ENCODE results near the gene VCPKMT. TPM values are rescaled to one million over a fixed set of nuclear protein-coding genes. Genes with fewer than 3 reads are reported as not detected.
A peak's percentile ranks its signal among the peaks of the same experiment; 100 is the strongest.
"Not testable (repeated sequence)": the region's sequence is repeated elsewhere in the genome, so short reads cannot be mapped to it uniquely, and the experiment has no call there.

VCPKMT gene
- total RNA-seq, 1 donor from 2014 or later: 9.8 TPM

DNA sequence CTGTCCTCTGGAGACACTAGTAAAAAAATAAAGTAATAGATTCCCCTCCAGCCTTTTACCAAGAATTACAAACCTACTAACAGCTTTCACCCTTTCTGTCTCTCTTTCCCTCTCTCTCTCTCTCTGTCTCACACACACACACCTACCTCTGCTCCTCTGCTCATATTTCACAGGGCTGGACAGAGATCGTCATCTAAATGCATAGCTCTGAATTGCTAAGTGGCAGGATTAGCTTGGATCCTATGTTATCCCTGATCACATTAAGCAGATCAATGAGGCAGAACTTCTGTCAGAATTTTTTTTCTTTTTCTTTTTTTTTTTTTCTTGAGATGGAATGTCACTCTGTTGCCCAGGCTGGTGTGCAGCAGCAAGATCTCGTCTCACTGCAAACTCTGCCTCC lies 22.9 kb downstream of the VCPKMT start:
- no peak for DNase-seq (ENCODE audit: low spot score in 2 of 2)
- FAIRE-seq: no peak

GRCh38 chr14:50092006-50092555 lies 24.3 kb downstream of the VCPKMT start:
- no peak for FAIRE-seq
- DNase-seq (ENCODE audit: low spot score in 2 of 2): no peak

- DNase-seq (ENCODE audit: low spot score in 2 of 2): no peak
- FAIRE-seq: no peak
These were observed 25.0 kb downstream of the VCPKMT start for GRCh38 chr14:50091240-50091913.

GRCh38 chr14:50089208-50089607 lies 27.2 kb downstream of the VCPKMT start:
- no peak for FAIRE-seq
- no peak for DNase-seq (ENCODE audit: low spot score in 2 of 2)

DNA sequence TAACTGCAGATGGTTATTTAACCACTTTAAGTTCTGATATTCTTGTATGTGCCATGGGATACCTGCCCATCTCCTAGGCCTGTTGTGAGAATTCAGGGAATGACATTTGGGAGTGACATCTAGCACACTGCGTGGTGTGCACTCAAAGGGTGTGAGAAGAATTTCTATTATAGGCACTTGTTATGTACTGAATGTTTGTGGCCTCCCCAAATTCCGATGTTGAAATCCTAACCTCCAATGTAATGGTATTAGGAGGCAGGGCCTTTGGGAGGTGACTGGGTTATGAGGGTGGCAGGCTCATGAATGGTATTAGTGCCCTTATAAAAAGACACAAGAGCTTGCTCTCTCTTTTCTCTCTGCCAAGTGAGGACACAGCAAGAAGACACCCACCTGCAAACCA lies 27.6 kb downstream of the VCPKMT start:
- FAIRE-seq: no peak
- DNase-seq (ENCODE audit: low spot score in 2 of 2): no peak

DNA sequence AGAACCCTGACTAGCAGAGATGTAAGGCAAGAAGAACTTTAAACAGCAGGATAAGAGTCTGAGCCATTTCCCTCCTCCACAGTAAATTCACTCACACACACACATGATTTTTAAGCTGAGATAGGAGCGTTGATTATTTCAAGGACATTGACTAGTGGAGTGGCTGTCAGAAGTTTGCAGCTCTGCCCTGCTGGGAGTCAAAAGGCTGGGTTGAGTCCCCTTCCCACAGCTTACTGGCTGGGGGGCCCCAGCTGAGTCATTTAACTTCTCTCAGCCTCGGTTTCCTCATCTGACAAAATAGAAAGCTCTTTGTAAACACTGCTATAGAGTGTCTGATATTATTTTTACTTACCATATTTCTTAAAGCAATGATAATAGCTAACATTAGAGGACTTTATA lies 28.3 kb downstream of the VCPKMT start:
- FAIRE-seq: no peak
- no peak for DNase-seq (ENCODE audit: low spot score in 2 of 2)

DNA sequence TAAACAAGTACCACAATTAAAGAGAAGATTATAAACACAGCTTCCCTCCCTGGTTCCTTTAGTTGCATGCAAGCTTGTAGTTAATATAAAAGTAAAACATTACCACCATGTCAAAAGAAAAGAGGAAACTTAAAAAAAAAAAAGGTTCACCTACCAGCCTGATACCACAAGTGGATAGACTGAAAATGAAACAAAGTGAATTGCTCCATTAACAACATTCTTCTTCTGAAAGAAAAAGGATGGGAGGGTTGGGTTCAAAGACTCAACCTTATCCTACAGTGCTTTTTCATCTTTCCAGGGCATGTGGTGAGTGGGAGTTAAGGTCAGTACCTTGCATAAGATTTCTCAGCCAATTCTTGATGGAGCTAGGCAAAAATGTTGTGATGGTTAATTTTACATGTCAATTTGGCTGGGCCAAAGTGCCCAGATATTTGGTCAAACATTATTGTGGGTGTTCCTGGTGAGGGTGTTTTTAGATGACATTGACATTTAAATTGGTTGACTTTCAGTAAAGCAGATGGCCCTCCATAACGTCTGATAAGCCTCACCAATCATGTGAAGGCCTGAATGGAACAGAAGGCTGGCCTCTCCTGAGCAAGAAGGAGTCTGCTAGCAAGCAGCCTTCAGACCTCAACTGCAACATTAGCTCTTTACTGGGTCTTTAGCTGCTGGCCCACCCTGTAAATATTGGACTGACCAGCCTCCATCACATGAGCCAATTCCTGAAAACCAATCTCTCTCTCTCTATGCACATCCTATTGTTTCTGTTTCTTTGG lies 28.8 kb downstream of the VCPKMT start:
- DNase-seq (ENCODE audit: low spot score in 2 of 2): no peak
- FAIRE-seq: no peak

GRCh38 chr14:50086321-50086711 lies 30.1 kb downstream of the VCPKMT start:
- no peak for DNase-seq (ENCODE audit: low spot score in 2 of 2)
- no peak for FAIRE-seq

- DNase-seq (ENCODE audit: low spot score in 2 of 2): peak in 1 of 2 donors; percentile 18
- FAIRE-seq: no peak
These were observed 30.6 kb downstream of the VCPKMT start for GRCh38 chr14:50085570-50086320.

- DNase-seq (ENCODE audit: low spot score in 2 of 2) (no peak), FAIRE-seq (no peak)
These were observed 31.7 kb downstream of the VCPKMT start for GRCh38 chr14:50084666-50085065.

DNA sequence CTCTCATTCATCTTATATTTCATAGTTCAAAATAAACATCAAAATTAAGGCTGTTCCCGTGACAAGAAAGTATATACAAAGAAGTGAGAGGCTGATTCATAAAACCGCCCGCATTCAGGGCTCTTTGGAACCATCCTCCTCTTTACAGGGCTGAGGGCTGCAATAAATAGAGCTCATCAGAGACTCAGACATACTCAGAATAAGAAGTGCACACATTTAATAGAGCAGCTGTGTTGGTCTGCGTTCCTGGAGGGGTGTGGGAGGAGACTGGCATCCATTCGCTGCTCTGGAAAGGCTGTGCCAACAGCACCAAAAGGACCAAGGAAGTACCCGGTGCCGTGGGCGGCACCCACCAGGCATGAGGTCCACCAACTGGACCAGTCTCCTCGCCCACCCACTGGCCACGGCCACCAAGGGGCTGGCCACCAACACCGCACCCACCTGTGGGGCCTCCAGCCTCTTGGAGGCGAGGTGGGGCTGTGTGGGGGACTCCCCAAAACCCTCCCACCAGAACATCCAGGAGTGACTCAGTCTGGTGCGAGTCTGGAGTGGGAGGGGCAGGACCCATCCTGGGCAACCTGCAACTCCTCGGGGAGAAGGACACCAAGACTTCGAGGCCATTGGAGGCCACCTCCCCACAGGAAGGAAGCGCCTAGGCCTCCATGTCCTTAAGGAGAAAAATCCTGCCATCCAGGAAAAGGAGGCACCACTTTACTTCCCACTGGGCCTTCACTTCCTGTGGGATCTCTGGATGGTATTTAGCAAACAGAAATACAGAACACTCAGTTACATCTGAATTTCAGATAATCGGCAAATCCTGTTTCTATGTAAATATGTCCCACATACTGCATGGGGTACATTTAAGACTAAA lies 32.7 kb downstream of the VCPKMT start:
- DNase-seq (ENCODE audit: low spot score in 2 of 2): no peak
- FAIRE-seq: no peak

- no peak for DNase-seq (ENCODE audit: low spot score in 2 of 2)
These were observed 33.4 kb downstream of the VCPKMT start for GRCh38 chr14:50082784-50083466.

DNA sequence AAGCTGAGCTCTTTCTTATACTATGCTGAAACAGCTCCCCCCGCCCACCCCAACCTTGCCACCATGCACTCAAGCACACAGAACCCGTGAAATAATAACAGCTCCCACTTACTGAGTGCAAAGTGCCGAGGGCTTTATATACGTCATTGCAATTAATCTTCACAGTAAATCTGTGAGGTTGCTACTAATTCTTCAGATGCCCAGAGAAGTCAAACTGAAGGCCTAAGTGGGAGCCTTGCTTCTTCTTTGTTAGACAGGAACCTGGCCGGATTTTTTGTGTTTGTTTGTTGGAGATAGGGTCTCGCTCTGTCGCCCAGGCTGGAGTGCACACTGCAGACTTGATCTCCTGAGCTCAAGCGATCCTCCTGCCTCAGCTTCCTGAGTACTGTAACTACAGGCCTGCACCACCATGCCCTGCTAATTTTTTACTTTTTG lies 34.0 kb downstream of the VCPKMT start:
- no peak for FAIRE-seq
- no peak for DNase-seq (ENCODE audit: low spot score in 2 of 2)

More at GRCh38 chr14:50082784-50083466, 33.4 kb downstream of the VCPKMT start:
- FAIRE-seq: no peak

GRCh38 chr14:50079103-50079502 lies 37.3 kb downstream of the VCPKMT start:
- not testable (repeated sequence) for FAIRE-seq; DNase-seq (ENCODE audit: low spot score in 2 of 2)

DNA sequence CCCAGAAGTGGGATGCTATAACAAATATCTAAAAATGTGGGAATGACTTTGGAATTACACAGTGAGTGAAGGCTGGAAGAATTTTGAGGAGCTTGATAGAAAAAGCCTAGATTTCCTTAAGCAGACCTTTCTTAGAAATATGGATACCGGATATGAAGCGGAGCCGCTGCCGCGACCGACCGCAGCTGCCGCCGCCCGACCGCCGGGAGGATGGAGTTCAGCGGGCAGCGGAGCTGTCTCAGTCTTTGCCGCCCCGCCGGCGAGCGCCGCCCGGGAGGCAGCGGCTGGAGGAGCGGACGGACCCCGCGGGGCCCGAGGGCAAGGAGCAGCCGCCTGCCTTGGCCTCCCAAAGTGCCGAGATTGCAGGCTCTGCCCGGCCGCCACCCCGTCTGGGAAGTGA lies 42.7 kb downstream of the VCPKMT start:
- FAIRE-seq; DNase-seq (ENCODE audit: low spot score in 2 of 2): not testable (repeated sequence)

GRCh38 chr14:50072395-50072794 lies 44.0 kb downstream of the VCPKMT start:
- FAIRE-seq (no peak), DNase-seq (ENCODE audit: low spot score in 2 of 2) (no peak)

DNA sequence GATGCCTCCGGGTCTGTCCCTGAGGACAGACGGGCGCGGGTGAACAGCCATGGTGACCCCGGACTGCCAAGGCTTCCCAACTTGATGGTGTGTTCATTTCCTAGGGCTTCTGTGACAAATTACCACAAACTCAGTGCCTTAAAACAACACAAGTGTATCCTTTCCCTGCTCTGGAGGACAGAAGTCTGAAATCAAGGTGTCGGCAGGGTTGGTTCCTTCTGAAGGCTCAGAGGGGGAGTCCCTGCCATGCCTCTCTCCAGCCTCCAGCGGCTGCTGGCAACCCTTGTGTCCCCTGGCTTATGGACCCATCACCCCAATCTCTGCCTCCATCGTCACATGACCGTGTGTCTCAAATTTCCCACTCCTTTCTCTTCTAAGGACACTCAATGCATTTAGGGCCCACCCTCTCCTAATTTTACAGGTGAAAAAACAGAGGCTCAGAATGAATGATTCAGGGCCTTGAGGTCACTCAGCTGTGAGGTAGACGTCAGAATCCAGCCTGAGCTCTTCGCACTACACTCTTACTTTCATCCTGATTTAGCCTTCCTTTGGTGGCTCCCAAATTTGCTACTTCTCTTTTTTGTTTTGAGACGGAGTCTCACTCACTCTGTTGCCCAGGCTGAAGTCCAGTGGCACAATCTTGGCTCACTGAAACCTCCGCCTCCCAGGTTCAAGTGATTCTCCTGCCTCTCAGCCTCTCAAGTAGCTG lies 45.4 kb downstream of the VCPKMT start:
- FAIRE-seq: no peak
- no peak for DNase-seq (ENCODE audit: low spot score in 2 of 2)

DNA sequence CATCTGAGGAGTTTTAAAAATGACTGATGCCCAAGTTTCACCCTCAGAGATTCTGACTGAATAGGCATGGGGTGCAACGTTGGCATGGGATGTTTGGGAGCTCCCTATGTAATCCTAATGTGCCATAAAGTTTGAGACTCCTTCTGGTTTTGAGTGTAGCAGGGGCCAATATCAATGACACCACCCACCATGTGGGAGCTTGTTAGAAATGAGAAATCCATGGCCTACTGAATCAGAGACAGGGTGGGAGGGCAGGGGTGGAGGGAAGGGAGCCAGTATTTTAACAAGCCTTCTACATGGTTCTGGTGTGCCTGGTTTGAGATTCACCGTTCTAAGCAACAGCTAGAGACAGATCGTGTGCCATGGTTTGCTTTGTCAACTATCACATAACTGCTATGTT lies 46.1 kb downstream of the VCPKMT start:
- no peak for FAIRE-seq
- DNase-seq (ENCODE audit: low spot score in 2 of 2): no peak

GRCh38 chr14:50069325-50069724 lies 47.0 kb downstream of the VCPKMT start:
- FAIRE-seq: no peak
- no peak for DNase-seq (ENCODE audit: low spot score in 2 of 2)
